PC-9 (cell line): ENCODE measurements around the gene SRBD1.

Source experiments
- CTCF ChIP-seq: fragments of 200-600 bp; sonication (generic); conservative IDR thresholded peaks from 2 replicates; pipeline ENCODE4 v1.6.1; 2017; ENCODE audit warnings: mixed run types, antibody characterized with exemption, mild to moderate bottlenecking, moderate library complexity
- EZH2 ChIP-seq: fragments of 200-600 bp; sonication (generic); IDR thresholded peaks from 2 replicates; pipeline ENCODE4 v1.8.0; 2017; ENCODE audit warnings: antibody characterized with exemption, low read depth

GRCh38 chr2:45577441-45577840 lies 33.6 kb downstream of the SRBD1 start:
- TF ChIP-seq CTCF (no peak), EZH2 (no peak)
